Mononuclear cell (primary cell): ENCODE measurements around the gene CYFIP1. TPM values are rescaled to one million over a fixed set of nuclear protein-coding genes. Genes with fewer than 3 reads are reported as not detected.

ENCODE experiments used
- H3K27me3 ChIP-seq: 2 replicates; pipeline ENCODE4 v1.6.0; 2011; ENCODE audit warnings: low read length, control low read depth; ENCODE audit not compliant: insufficient read depth
- H3K4me1 ChIP-seq: 2 replicates; pipeline ENCODE4 v1.5.1; 2011; ENCODE audit warnings: mild to moderate bottlenecking, low read length, control low read depth; ENCODE audit not compliant: insufficient read depth
- H3K4me3 ChIP-seq: 2 replicates; pipeline ENCODE4 v1.5.1; 2011; ENCODE audit warnings: mild to moderate bottlenecking, low read length, moderate library complexity
- H3K9me3 ChIP-seq: 2 replicates; pipeline ENCODE4 v1.5.1; 2011; ENCODE audit warnings: low read depth, mild to moderate bottlenecking, control low read depth, low read length
- total RNA-seq: library from RNA; depleted of rRNA; stranded (reverse); fragments of >200 nt; gene quantifications from one replicate; pipeline ENCODE4 v1.2.3, GENCODE V29; 2012

Gene CYFIP1
- total RNA-seq, 1 donor, result 12.9 TPM

- Histone ChIP-seq H3K27me3 (no peaks in the 10 kb centered on the region), H3K4me3 (no peak overlapping the region), H3K9me3 (no peaks in the 10 kb centered on the region), H3K4me1 (no peaks in the 10 kb centered on the region)
Observed at GRCh38 chr15:22884344-22884743, 95.8 kb downstream of the CYFIP1 start.

- Histone ChIP-seq H3K4me3 (no peak overlapping the region), H3K4me1 (no peaks in the 10 kb centered on the region), H3K27me3 (no peaks in the 10 kb centered on the region), H3K9me3 (no peaks in the 10 kb centered on the region)
Observed at GRCh38 chr15:22883196-22883595, 97.0 kb downstream of the CYFIP1 start.

GRCh38 chr15:22881739-22882440, 98.3 kb downstream of the CYFIP1 start:
- Histone ChIP-seq H3K27me3 (no peaks in the 10 kb centered on the region), H3K4me1 (no peaks in the 10 kb centered on the region), H3K4me3 (no peak overlapping the region), H3K9me3 (no peaks in the 10 kb centered on the region)

DNA sequence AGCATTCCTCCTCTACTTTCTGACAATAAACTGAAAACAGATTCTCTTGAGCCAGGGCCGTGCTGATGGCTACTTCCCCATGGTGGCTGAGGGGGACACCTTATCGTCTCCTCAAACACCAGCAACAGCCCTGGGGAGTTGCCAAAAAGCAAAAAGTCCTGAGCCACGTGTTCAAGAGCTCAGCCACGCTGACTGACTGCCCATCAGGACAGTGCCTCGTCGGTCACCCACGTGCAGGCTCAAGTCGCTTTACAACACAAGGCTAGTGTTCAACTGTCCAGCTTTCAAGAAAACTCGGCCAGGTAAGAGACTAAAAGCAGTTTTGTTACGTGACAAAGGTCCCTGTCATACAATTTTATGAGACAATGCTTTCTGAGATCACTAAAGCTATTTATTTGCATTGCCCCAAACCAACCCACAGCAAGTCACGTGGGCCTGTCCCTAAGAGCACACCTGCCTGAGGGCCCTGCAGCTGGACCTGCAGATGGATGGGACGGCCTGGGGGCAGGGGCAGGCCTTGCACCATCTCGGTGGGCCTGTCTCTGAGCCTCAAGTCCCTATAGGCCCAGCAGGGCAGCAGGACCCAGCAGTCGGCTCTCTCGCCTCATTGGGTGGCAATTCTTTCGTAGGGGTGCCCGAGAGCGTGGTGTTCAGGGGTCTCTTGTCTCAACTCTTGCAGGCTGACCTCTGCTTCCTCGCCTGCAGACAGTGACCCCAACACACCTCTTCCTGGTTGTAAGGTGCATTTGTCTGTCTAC, 99.0 kb downstream of the CYFIP1 start:
- Histone ChIP-seq H3K9me3 (no peaks in the 10 kb centered on the region), H3K27me3 (no peaks in the 10 kb centered on the region), H3K4me3 (no peak overlapping the region), H3K4me1 (no peaks in the 10 kb centered on the region)

GRCh38 chr15:22880068-22880980, 99.8 kb downstream of the CYFIP1 start:
- Histone ChIP-seq H3K4me3 (no peak overlapping the region), H3K27me3 (no peaks in the 10 kb centered on the region), H3K9me3 (no peaks in the 10 kb centered on the region), H3K4me1 (no peaks in the 10 kb centered on the region)

GRCh38 chr15:22878103-22878502, 102.1 kb downstream of the CYFIP1 start:
- Histone ChIP-seq H3K4me1 (no peaks in the 10 kb centered on the region), H3K27me3 (no peaks in the 10 kb centered on the region), H3K4me3 (no peak overlapping the region), H3K9me3 (no peaks in the 10 kb centered on the region)

GRCh38 chr15:22877607-22878006, 102.6 kb downstream of the CYFIP1 start:
- no peaks in the 10 kb centered on the region for H3K9me3 ChIP-seq
- H3K4me3 ChIP-seq, result no peak overlapping the region
- H3K4me1 ChIP-seq, result no peaks in the 10 kb centered on the region
- H3K27me3 ChIP-seq, result no peaks in the 10 kb centered on the region

GRCh38 chr15:22877117-22877516, 103.1 kb downstream of the CYFIP1 start:
- Histone ChIP-seq H3K27me3 (no peaks in the 10 kb centered on the region), H3K4me3 (no peak overlapping the region), H3K4me1 (no peaks in the 10 kb centered on the region), H3K9me3 (no peaks in the 10 kb centered on the region)

- Histone ChIP-seq H3K27me3 (no peaks in the 10 kb centered on the region), H3K9me3 (no peaks in the 10 kb centered on the region), H3K4me1 (no peaks in the 10 kb centered on the region), H3K4me3 (no peak overlapping the region)
Observed at GRCh38 chr15:22874966-22875365, 105.2 kb downstream of the CYFIP1 start.

DNA sequence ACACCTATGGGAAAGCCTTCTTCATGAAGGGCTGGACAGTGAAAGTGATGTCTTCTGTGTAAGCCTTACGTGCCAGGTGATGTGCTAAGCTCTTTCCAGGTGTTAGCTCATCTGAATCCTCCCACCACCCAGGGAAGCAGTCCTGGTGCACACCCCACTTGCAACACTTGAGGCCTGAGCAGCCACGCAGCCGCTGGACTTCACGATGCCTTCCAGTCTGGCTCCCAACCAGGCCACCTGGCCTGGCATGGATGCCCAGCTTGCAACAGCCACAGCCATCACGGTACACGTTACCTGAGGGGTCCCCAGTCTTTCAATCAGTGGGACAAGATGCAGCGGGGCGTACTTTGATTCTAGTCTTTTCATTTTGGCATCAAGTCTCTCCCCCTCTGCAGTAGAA, 105.9 kb downstream of the CYFIP1 start:
- no peak overlapping the region for H3K4me3 ChIP-seq
- H3K4me1 ChIP-seq, result no peaks in the 10 kb centered on the region
- H3K9me3 ChIP-seq, result no peaks in the 10 kb centered on the region
- no peaks in the 10 kb centered on the region for H3K27me3 ChIP-seq

DNA sequence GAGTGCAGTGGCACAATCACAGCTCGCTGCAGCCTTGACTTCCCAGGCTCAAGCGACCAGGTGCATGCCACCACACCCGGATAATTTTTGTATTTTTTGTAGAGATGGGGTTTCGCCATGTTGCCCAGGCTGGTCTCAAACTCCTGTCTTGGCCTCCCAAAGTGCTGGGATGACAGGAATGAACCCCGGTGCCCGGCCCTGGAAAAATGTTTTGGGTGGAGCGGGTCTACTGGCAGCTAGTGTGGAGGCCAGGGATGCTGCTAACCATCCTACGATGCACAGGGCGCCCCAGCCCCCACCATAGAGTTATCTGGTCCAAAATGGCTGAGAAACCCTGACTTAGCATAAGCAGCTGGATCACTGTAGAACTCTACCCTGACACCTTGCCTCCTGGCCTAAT, 106.3 kb downstream of the CYFIP1 start:
- H3K9me3 ChIP-seq, result no peaks in the 10 kb centered on the region
- no peaks in the 10 kb centered on the region for H3K27me3 ChIP-seq
- no peak overlapping the region for H3K4me3 ChIP-seq
- no peaks in the 10 kb centered on the region for H3K4me1 ChIP-seq

DNA sequence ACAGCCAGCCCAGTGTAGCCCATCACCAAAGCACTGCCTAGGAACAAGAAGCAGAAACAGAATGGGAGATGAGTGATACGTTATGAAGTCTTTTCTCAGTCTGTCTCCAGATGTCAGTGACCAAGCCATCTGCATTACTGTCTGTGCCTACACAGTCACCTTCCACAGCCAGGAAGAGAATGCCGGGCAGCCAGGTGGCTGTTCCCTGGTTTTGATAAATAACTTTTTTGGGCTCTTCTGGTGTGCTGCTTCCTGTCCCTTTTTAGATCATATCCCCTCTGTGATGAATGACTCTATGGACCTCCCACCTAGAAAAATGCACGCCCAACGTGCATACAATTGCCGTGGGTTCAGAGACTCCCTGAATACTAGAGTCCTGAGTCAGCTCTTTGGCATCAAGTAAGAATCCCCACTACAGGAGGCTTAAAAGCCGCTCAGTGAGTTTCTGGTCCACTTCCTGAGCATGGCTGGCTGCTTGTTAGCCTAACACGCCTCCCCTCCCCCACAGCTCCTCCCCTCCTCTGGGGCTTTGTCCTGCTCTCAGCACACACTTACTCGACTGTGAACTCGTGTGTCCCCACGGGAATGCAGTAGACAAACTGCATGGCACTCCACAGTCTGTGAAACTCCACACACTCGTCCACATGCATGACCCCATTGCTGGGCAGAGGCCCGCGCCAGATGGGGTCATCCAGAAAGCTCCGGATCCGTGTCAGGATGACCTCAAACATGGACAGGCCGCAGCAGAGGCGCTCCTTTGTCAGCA, 107.0 kb downstream of the CYFIP1 start:
- H3K4me3 ChIP-seq, result no peak overlapping the region
- H3K9me3 ChIP-seq, result no peaks in the 10 kb centered on the region
- H3K4me1 ChIP-seq, result no peaks in the 10 kb centered on the region
- H3K27me3 ChIP-seq, result no peaks in the 10 kb centered on the region

DNA sequence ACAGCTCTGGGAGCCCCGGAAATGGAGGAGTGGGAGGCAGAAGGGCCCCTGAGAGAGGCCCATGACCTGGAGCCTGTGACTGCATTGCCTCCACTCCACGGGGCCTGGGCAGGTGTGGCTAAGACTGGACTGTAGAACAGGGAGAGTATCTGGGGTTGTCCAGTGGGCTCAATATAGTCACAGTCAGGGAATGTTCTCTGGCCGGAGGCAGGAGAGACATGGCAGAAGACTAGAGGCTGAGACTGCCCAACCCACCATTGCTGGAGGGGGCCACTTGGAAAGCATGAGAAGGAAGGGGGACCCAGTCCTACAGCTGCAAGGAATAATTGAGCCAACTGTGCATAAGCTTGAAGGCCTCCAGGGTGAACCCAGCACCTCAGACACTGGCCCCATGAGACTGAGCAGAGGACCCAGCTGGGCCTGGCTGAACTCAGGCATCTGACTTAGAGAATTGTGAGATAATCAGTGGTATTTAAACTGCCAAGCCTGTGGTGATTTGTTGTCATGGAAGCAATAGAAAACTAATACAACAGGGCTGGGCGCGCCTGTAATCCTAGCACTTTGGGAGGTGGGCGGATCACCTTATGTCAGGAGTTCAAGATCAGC, 108.6 kb downstream of the CYFIP1 start:
- H3K9me3 ChIP-seq, result no peaks in the 10 kb centered on the region
- no peaks in the 10 kb centered on the region for H3K4me1 ChIP-seq
- H3K27me3 ChIP-seq, result no peaks in the 10 kb centered on the region
- no peak overlapping the region for H3K4me3 ChIP-seq

DNA sequence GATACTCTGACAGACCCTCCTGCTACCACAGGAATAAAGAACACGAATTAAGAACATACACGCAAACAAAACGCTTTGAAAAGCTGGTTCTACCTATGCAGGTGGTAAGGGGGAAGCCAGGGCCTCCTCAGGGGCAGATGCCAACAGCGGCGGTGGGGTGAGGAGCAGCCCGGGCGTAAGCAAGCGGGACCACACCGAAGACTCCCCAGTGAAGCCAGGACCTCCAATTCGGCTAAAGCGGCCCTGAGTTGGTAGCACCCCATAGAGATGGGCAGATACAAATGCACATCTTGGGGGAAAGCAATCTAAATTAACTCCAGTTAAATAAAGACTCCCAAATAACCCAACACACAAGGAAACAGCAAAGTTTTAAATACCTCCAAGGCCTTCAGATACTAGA, 109.3 kb downstream of the CYFIP1 start:
- H3K9me3 ChIP-seq, result no peaks in the 10 kb centered on the region
- H3K4me1 ChIP-seq, result no peaks in the 10 kb centered on the region
- H3K27me3 ChIP-seq, result no peaks in the 10 kb centered on the region
- H3K4me3 ChIP-seq, result no peak overlapping the region
